Endodermal cell (in vitro differentiated cells): ENCODE measurements around the gene RELA. TPM values are rescaled to one million over a fixed set of nuclear protein-coding genes. Genes with fewer than 3 reads are reported as not detected.

Experiments used
- DNase-seq: peaks from one replicate; pipeline ENCODE4 v3.0.0-alpha.2; 2017
- H3K27ac ChIP-seq: 2 replicates; pipeline ENCODE4 v1.5.1; 2013; ENCODE audit warnings: mild to moderate bottlenecking, low read depth, low read length, moderate library complexity
- H3K27me3 ChIP-seq: 2 replicates; pipeline ENCODE4 v1.6.1; 2013; ENCODE audit warnings: mild to moderate bottlenecking, low read length, moderate library complexity; ENCODE audit not compliant: insufficient read depth, control insufficient read depth, poor library complexity, severe bottlenecking
- H3K36me3 ChIP-seq: 2 replicates; pipeline ENCODE4 v1.7.0; 2013; ENCODE audit warnings: mild to moderate bottlenecking, low read length, moderate library complexity; ENCODE audit not compliant: control insufficient read depth, insufficient read depth
- H3K4me1 ChIP-seq: one replicate; pipeline ENCODE4 v1.7.0; 2013; ENCODE audit warnings: low read length; ENCODE audit not compliant: control insufficient read depth, insufficient read depth
- H3K4me3 ChIP-seq: 2 replicates; pipeline ENCODE4 v1.5.1; 2013; ENCODE audit warnings: mild to moderate bottlenecking, low read length, moderate library complexity
- H3K9ac ChIP-seq: 2 replicates; pipeline ENCODE4 v1.6.1; 2013; ENCODE audit warnings: mild to moderate bottlenecking, low read length, moderate library complexity; ENCODE audit not compliant: poor library complexity, severe bottlenecking; ENCODE audit errors: extremely low read depth
- H3K9me3 ChIP-seq: 2 replicates; pipeline ENCODE4 v1.6.1; 2013; ENCODE audit warnings: mild to moderate bottlenecking, low read length, moderate library complexity; ENCODE audit not compliant: control insufficient read depth
- H3K27ac Mint-ChIP-seq: 2 replicates; pipeline ENCODE4 v1.8.0; 2020; ENCODE audit warnings: mixed read lengths
- H3K27me3 Mint-ChIP-seq: 2 replicates; pipeline ENCODE4 v1.8.0; 2021; ENCODE audit warnings: mild to moderate bottlenecking, mixed read lengths; ENCODE audit not compliant: insufficient read depth
- H3K36me3 Mint-ChIP-seq: 2 replicates; pipeline ENCODE4 v1.8.0; 2020; ENCODE audit warnings: low read depth, mixed read lengths
- H3K4me1 Mint-ChIP-seq: 2 replicates; pipeline ENCODE4 v1.8.0; 2020; ENCODE audit warnings: mixed read lengths
- H3K4me3 Mint-ChIP-seq: 2 replicates; pipeline ENCODE4 v1.8.0; 2020; ENCODE audit warnings: mild to moderate bottlenecking, moderate library complexity, mixed read lengths
- H3K9me3 Mint-ChIP-seq: 2 replicates; pipeline ENCODE4 v1.8.0; 2020; ENCODE audit warnings: mild to moderate bottlenecking, mixed read lengths
- CTCF ChIP-seq: fragments of 200-600 bp; sonication (generic); conservative IDR thresholded peaks from 2 replicates; pipeline ENCODE4 v1.5.0; 2021; ENCODE audit warnings: antibody characterized with exemption, mild to moderate bottlenecking
- WGBS, 2 experiments: methylation state at CpG; one replicate each; pipeline versions ENCODE4 v1.1.5 to v1.1.7; 2013; ENCODE audit warnings: missing lambda C conversion rate in 2 of 2, mixed read lengths in 1 of 2; ENCODE audit not compliant: insufficient coverage in 1 of 2, insufficient read length in 1 of 2; 5-methylcytosine and 5-hydroxymethylcytosine counted together
- total RNA-seq, 2 donors: library from RNA; stranded (reverse); fragmentation: NEBNext Ultra II Directional in 1 of 2; extraction: Animal tissue kit (Norgen Biotek cat#: 25700) in 1 of 2; gene quantifications; 2 replicates in 1 of 2; 3 replicates in 1 of 2; pipeline ENCODE4 v1.2.1, GENCODE V29; 2021

RELA gene
- total RNA-seq, 2 donors from 2014 or later: 40.2 to 41.1 TPM

GRCh38 chr11:65612691-65613090, 50.0 kb downstream of the RELA start:
- H3K4me1 Mint-ChIP-seq: peaks cover 12% of the 10 kb centered on the region
- peak overlapping the region; percentile 79 for H3K4me3 ChIP-seq
- WGBS, 2 experiments: 96 to 97% methylated on average over 6 to 7 of the region's 7 CpGs
- no peak for TF ChIP-seq CTCF
- H3K27me3 ChIP-seq: no peaks in the 10 kb centered on the region
- H3K4me1 ChIP-seq: peaks cover 11% of the 10 kb centered on the region
- peaks cover 30% of the 10 kb centered on the region for H3K36me3 Mint-ChIP-seq
- H3K9me3 Mint-ChIP-seq: no peaks in the 10 kb centered on the region
- H3K36me3 ChIP-seq: peaks cover 35% of the 10 kb centered on the region
- H3K27ac Mint-ChIP-seq: no peak overlapping the region
- DNase-seq: no peak
- H3K9me3 ChIP-seq: no peaks in the 10 kb centered on the region
- H3K27ac ChIP-seq: no peak overlapping the region
- peaks cover 2% of the 10 kb centered on the region for H3K27me3 Mint-ChIP-seq
- H3K9ac ChIP-seq: no peak overlapping the region
- peak overlapping the region; percentile 82 for H3K4me3 Mint-ChIP-seq

GRCh38 chr11:65611758-65612603, 50.7 kb downstream of the RELA start:
- Histone ChIP-seq H3K9ac (no peak overlapping the region), H3K36me3 (peaks cover 28% of the 10 kb centered on the region), H3K4me3 (peak overlapping the region; percentile 79), H3K27me3 (no peaks in the 10 kb centered on the region), H3K4me1 (peaks cover 10% of the 10 kb centered on the region), H3K9me3 (no peaks in the 10 kb centered on the region), H3K27ac (no peak overlapping the region)
- no peak for TF ChIP-seq CTCF
- Mint-ChIP-seq H3K9me3 (no peaks in the 10 kb centered on the region), H3K36me3 (peaks cover 30% of the 10 kb centered on the region), H3K27me3 (peaks cover 2% of the 10 kb centered on the region), H3K4me3 (peak overlapping the region; percentile 82), H3K27ac (no peak overlapping the region), H3K4me1 (peaks cover 12% of the 10 kb centered on the region)
- 86 to 89% methylated on average over 10 to 12 of the region's 12 CpGs for WGBS, 2 experiments
- no peak for DNase-seq

GRCh38 chr11:65611028-65611757, 51.5 kb downstream of the RELA start:
- 70 to 74% methylated on average over 3 to 9 of the region's 10 CpGs for WGBS, 2 experiments
- no peak overlapping the region for H3K27ac ChIP-seq
- Mint-ChIP-seq H3K4me1 (peaks cover 8% of the 10 kb centered on the region), H3K4me3 (no peak overlapping the region), H3K36me3 (peaks cover 28% of the 10 kb centered on the region), H3K27ac (no peak overlapping the region), H3K27me3 (peaks cover 2% of the 10 kb centered on the region), H3K9me3 (no peaks in the 10 kb centered on the region)
- no peaks in the 10 kb centered on the region for H3K27me3 ChIP-seq
- H3K4me3 ChIP-seq: no peak overlapping the region
- no peak for DNase-seq
- no peaks in the 10 kb centered on the region for H3K9me3 ChIP-seq
- TF ChIP-seq CTCF: no peak
- H3K9ac ChIP-seq: no peak overlapping the region
- peaks cover 3% of the 10 kb centered on the region for H3K4me1 ChIP-seq
- peaks cover 30% of the 10 kb centered on the region for H3K36me3 ChIP-seq
